Measurements from ENCODE around the gene POLL. TPM values are rescaled to one million over a fixed set of nuclear protein-coding genes. Genes with fewer than 3 reads are reported as not detected.
A peak's percentile ranks its signal among the peaks of the same experiment; 100 is the strongest.

Gene POLL
- total RNA-seq, 1 donor from 2014 or later = 22.8 TPM

- no peaks in the 10 kb centered on the region for H3K9me3 Mint-ChIP-seq
- H3K27ac ChIP-seq = no peak overlapping the region
- peak overlapping the region; percentile 23 for H3K4me2 ChIP-seq
- no peak overlapping the region for H3K9ac ChIP-seq
- peaks cover 10% of the 10 kb centered on the region for H3K27me3 Mint-ChIP-seq (ENCODE audit: insufficient read depth, low read depth)
- H3F3A ChIP-seq (ENCODE audit: low read depth) = peaks cover 38% of the 10 kb centered on the region
- no peak overlapping the region for H3K4me3 ChIP-seq
- no peak overlapping the region for H2AFZ ChIP-seq (replicated peaks)
- peaks cover 24% of the 10 kb centered on the region for H3K36me3 Mint-ChIP-seq
- no peaks in the 10 kb centered on the region for H3K36me3 ChIP-seq
- H3K4me1 Mint-ChIP-seq = peaks cover 57% of the 10 kb centered on the region
- TF ChIP-seq CTCF (IDR thresholded peaks at IDR 0.05) = no peak
- no peak for TF ChIP-seq EZH2phosphoT487 (IDR thresholded peaks at IDR 0.05)
- TF ChIP-seq EZH2 (IDR thresholded peaks at IDR 0.05) = no peak
- no peaks in the 10 kb centered on the region for H3K27me3 ChIP-seq
- peak overlapping the region; percentile 54 for H3K27ac Mint-ChIP-seq
- no peaks in the 10 kb centered on the region for H3K79me2 ChIP-seq (ENCODE audit: low read depth)
- peak; percentile 35 for DNase-seq (ENCODE audit: low spot score)
- H3K4me1 ChIP-seq = peaks cover 56% of the 10 kb centered on the region
- peaks cover 20% of the 10 kb centered on the region for H4K20me1 ChIP-seq (ENCODE audit: low read depth)
- peak overlapping the region; percentile 44 for H3K4me3 Mint-ChIP-seq
- H3K9me3 ChIP-seq (ENCODE audit: low read depth) = no peaks in the 10 kb centered on the region
These were observed 24.8 kb upstream of the POLL start for GRCh38 chr10:101612872-101613271.

- Histone ChIP-seq H3K27me3 (no peaks in the 10 kb centered on the region), H3K9ac (no peak overlapping the region), H3K4me2 (no peak overlapping the region), H3F3A (ENCODE audit: low read depth) (peaks cover 40% of the 10 kb centered on the region), H3K27ac (no peak overlapping the region), H4K20me1 (ENCODE audit: low read depth) (peaks cover 26% of the 10 kb centered on the region), H2AFZ (replicated peaks) (no peak overlapping the region), H3K4me1 (peaks cover 56% of the 10 kb centered on the region), H3K36me3 (no peaks in the 10 kb centered on the region), H3K9me3 (ENCODE audit: low read depth) (no peaks in the 10 kb centered on the region), H3K4me3 (no peak overlapping the region), H3K79me2 (ENCODE audit: low read depth) (no peaks in the 10 kb centered on the region)
- TF ChIP-seq EZH2 (IDR thresholded peaks at IDR 0.05) (no peak), EZH2phosphoT487 (IDR thresholded peaks at IDR 0.05) (no peak), CTCF (IDR thresholded peaks at IDR 0.05) (no peak)
- H3K4me3 Mint-ChIP-seq = no peak overlapping the region
- H3K9me3 Mint-ChIP-seq = no peaks in the 10 kb centered on the region
- DNase-seq (ENCODE audit: low spot score) = no peak
- H3K36me3 Mint-ChIP-seq = peaks cover 20% of the 10 kb centered on the region
- H3K4me1 Mint-ChIP-seq = peaks cover 54% of the 10 kb centered on the region
- no peak overlapping the region for H3K27ac Mint-ChIP-seq
- H3K27me3 Mint-ChIP-seq (ENCODE audit: insufficient read depth, low read depth) = peaks cover 9% of the 10 kb centered on the region
These were observed 24.0 kb upstream of the POLL start for GRCh38 chr10:101612086-101612485.

- H3K9me3 ChIP-seq (ENCODE audit: low read depth) = no peaks in the 10 kb centered on the region
- H2AFZ ChIP-seq (replicated peaks) = no peak overlapping the region
- Mint-ChIP-seq H3K27me3 (ENCODE audit: insufficient read depth, low read depth) (peaks cover 6% of the 10 kb centered on the region), H3K4me1 (peaks cover 57% of the 10 kb centered on the region), H3K27ac (peak overlapping the region; percentile 53), H3K9me3 (no peaks in the 10 kb centered on the region), H3K36me3 (peaks cover 24% of the 10 kb centered on the region), H3K4me3 (no peak overlapping the region)
- no peak for DNase-seq (ENCODE audit: low spot score)
- H3K27ac ChIP-seq = no peak overlapping the region
- H3K79me2 ChIP-seq (ENCODE audit: low read depth) = no peaks in the 10 kb centered on the region
- H3K36me3 ChIP-seq = no peaks in the 10 kb centered on the region
- no peak overlapping the region for H3K4me2 ChIP-seq
- no peak overlapping the region for H3K4me3 ChIP-seq
- H3K9ac ChIP-seq = no peak overlapping the region
- peaks cover 33% of the 10 kb centered on the region for H4K20me1 ChIP-seq (ENCODE audit: low read depth)
- H3K4me1 ChIP-seq = peaks cover 58% of the 10 kb centered on the region
- peaks cover 42% of the 10 kb centered on the region for H3F3A ChIP-seq (ENCODE audit: low read depth)
- no peaks in the 10 kb centered on the region for H3K27me3 ChIP-seq
- TF ChIP-seq EZH2 (IDR thresholded peaks at IDR 0.05) = no peak
- no peak for TF ChIP-seq EZH2phosphoT487 (IDR thresholded peaks at IDR 0.05)
- TF ChIP-seq CTCF (IDR thresholded peaks at IDR 0.05) = no peak
These were observed 23.2 kb upstream of the POLL start for GRCh38 chr10:101611096-101611905.
